Activated gamma-delta T cell treated with anti-CD3 and anti-CD28 coated beads, Interleukin-2, amount 50 U/mL, for 16 hours (primary cell): ENCODE data around the gene RECQL5.
"Not testable (repeated sequence)": the region's sequence is repeated elsewhere in the genome, so short reads cannot be mapped to it uniquely, and the experiment has no call there.

Experiments
- DNase-seq: peaks from one replicate; pipeline ENCODE4 v3.0.0-alpha.2; 2020; ENCODE audit warnings: low read depth

RECQL5 gene

DNA sequence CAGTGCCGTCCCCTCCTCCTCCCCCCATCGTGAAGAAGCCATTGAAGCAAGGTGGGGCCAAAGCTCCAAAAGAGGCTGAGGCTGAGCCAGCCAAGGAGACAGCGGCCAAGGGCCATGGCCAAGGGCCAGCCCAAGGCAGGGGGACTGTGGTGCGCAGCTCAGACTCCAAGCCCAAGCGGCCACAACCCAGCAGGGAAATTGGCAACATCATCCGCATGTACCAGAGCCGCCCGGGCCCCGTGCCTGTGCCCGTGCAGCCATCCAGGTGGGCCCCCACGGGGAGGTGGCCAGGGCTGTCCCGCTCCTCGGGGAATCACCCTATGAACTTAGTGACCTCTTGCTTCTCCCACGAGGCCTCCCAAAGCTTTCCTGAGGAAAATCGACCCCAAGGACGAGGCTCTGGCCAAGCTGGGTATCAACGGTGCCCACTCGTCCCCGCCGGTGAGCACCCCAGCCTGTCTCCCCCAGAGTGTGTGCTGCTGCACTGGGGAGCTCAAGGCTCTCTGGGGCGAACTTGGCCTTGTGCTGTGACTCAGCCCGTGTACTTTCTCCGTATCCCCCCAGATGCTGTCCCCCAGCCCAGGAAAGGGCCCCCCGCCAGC is 50.3 kb downstream of the RECQL5 start:
- no peak for DNase-seq

DNA sequence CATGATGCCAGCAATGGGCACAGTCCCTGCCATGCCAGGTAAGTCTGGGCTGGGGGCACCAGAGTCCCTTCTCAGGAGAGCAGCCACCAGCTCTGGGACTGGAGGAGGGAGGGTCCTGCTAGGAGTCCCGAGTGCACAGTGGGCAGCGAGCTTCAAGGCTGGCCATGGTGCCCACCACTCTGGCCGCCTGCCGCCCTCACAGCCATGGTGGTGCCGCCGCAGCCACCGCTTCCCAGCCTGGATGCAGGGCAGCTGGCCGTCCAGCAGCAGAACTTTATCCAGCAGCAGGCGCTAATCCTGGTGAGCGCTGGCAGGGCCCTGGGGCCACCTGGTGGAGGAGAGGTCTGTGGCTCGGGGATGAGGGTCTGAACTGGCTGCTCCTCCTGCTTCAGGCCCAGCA is 51.7 kb downstream of the RECQL5 start:
- no peak for DNase-seq

DNA sequence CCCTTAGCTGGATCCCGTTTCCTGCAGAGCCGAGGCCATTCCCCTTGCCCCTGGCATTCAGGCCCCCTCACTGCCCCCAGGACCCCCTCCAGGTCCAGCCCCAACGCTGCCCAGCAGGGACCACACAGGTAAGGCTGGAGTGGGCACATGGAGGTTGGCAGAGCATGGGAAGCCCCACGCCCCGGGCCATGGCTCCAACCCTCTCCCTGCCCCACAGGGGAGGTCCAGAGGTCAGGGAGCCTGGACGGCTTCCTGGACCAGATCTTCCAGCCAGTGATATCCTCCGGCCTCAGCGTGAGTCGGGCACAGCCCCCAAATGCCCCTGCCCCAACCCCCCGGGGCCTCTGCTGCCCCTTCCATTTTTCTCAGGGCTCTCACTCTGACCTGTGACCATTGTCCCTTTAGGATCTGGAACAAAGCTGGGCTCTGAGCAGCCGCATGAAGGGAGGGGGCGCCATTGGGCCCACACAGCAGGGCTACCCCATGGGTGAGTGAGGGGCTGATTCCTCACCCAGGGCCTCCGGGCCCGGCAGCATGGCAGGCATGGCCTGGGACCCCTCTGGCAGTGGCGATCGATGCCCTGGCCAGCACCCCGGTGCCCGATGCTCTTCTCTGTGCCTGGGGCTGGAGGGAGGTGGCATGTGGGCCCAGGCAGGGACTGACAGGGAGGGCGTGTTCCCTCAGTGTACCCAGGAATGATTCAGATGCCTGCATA is 52.2 kb downstream of the RECQL5 start:
- DNase-seq, result no peak

DNA sequence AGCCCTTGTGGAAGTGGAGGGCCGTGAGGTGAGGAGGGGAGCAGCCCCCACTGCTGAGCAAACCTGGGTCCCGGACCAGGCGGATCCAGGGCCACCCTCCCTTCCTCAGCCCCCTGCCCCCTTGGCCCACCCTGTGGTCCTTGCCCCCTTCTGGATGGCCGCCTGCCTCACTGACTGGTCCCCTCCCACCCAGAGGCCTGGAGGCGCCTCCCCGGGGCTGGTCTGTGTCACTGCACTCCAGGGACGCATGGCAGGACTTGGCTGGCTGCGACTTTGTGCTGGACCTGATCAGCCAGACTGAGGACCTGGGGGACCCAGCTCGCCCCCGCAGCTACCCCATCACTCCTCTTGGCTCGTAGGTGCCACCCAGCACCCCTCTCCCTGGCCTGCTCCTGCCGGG is 52.9 kb downstream of the RECQL5 start:
- DNase-seq, result no peak

DNA sequence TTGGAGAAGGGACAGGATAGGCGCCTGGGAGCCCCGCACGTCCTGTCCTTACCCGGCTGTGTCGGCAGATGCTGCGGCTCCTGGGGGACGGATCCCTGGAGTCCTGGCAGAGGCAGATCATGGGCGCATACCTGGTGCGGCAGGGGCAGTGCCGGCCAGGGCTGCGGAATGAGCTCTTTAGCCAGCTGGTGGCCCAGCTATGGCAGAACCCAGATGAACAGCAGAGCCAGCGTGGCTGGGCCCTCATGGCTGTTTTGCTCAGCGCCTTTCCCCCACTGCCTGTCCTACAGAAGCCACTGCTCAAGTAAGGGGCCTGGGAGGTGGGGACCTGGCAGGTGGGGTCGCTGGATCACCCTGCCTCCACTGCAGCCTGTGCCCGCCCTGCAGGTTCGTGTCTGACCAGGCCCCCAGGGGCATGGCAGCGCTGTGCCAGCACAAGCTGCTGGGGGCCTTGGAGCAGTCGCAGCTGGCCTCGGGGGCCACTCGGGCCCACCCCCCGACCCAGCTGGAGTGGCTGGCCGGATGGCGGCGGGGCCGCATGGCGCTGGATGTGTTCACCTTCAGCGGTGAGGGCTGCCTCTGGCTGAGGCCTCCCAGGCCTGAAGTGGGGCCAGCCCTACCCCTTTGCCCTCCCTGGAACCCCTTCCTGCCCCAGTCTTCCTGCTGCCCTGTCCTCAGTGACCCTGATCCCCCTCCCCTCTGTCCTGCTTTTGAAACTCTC is 53.9 kb downstream of the RECQL5 start:
- no peak for DNase-seq

DNA sequence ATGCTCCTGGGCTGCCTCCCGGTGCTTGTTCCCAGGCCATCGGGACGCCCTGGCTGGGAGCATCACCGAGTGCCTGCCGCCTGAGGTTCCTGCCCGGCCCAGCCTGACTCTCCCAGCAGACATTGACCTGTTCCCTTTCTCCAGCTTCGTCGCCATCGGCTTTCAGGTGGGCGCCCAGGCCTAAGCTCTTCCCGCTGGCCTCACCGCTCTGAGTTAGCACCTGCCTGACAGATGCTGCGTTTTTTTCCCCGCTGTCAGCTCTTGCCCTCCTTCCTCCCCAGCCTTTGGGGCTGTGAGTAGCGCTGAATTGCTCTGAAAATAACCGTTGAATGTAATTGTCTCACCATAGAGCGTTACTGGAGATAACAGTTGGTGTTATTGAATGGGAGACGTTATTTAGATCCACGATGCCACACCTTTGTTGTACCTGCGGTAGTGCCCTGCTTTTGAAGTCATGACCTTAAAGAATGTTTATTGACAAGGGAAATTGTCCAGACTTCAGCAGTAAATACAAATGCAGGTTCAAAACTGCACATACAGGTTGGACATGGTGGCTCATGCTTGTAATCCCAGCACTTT is 55.0 kb downstream of the RECQL5 start:
- DNase-seq, result no peak

DNA sequence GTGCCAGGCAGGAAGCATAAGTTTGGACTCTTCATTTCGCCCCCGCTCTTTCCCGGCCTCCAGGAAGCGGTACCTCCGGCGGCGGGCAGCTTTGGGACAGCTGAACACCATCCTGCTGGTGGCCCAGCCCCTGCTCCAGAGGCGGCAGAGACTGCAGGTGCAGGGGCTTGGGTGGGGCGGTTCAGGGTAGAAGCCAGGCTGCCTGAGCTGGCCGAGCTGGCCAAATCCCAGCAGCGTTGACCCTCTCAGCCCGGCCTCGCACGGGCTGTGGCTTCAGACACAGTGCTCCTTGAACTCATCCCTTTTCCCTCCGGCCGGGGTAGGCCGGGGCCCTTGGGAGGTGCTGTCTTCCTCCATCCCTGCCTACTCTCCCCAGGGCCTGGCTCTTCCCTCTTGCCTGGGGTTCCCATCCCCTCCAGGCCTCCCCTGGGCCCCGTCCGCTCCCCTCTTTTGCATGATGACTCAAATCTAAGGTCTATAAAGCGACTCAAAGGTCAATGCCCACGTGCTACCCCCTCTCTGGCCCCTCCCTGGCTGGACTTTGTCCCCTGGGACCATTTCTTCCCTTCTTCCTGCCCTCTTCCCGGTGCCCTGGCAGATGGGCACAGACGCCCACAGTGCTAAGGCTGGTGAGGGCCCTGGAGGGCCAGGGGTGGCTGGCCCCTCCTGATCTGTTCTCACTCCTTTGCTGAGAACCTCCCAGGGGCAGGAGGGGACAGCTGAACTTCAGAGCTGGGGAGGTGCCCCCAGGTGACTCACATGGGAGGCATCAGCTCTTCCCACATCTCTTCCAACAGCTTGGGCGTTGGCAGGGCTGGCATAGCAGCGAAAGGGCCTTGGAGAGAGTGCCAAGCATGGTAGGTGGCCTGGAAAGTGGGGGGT is 56.6 kb downstream of the RECQL5 start:
- no peak for DNase-seq

DNA sequence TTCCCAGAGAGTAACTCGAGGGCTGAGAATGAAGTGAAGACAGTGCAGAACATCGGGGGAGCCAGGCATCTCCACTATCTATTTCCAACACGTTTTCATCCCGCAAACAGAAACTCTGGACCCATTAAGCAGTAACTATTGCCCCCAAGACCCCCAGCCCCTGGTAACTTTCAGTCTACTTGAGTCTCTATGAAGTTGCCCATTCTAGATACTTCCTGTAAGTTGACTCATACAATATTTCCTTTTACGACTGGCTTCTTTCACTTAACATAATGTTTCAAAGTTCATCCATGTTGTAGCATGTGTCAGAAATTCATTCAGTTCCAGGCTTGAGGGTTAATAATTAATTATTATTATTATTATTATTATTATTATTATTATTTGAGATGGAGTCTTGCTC is 59.9 kb downstream of the RECQL5 start:
- DNase-seq, result no peak

DNA sequence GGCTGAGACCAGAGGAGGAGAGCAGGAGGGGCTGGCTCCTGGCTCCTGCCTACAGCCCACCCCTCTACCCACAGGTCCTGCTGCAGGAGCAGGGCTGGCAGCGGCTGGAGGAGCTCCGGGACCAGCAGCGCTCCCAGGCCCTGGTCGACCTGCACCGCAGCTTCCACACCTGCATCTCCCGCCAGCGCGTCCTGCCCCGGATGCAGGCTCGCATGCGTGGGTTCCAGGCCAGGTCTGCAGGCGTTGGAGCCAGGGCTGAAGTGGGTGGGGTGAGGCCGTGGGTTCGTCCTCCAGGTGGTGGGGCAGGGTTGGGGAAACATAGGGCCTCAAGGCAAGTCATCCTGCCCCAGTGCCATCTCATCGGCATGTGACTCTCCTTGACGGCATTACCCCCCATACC is 61.2 kb downstream of the RECQL5 start:
- no peak for DNase-seq

DNA sequence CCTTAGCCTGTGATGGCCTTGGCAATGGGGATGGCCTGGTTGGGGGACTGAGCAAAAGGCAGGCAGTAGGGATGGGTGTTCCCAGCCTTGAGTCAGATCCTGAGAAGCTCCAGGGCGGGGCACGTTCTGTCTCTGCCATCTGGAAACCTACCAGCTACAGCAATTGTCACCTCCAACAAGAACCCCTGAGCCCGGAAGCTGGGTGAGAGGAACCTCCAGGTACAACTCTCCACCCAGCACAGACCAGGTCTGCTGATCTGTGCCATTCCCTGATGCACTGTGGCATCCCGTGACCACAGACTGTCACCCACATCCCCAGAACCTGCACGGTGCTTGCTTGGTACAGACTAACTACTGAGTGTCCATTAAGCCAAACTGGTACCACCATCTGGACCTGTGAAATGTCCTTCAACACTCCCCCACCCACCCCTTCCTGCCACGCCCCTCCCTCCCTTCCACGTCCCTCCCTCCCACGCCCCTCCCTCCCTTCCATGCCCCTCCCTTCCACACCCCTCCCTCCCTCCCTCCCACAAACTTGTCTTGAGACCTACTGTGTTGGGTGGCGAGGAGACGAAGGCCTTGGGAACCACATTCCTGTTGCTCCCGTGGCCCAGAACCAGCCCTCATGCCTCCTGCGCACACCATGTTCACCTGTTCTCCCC is 62.8 kb downstream of the RECQL5 start:
- DNase-seq, result no peak

DNA sequence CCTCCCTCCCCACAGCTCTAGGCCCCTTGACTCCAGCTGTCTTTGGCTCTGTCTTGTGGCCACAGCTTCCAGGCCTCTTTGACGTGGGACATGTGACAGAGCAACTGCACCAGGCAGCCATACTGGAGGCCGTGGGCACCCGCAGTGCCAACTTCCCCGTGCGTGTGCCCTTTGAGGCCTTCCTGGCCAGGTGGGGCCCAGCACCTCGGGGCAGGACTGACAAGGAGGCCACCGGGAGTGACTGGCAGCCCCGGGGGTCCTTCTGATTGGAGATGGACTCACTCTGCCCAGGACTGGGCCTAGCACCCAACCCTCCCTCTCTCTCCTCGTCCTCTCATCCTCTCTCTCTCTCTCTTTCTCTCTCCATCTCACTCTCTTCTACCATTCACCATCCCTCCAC is 63.8 kb downstream of the RECQL5 start:
- no peak for DNase-seq

DNA sequence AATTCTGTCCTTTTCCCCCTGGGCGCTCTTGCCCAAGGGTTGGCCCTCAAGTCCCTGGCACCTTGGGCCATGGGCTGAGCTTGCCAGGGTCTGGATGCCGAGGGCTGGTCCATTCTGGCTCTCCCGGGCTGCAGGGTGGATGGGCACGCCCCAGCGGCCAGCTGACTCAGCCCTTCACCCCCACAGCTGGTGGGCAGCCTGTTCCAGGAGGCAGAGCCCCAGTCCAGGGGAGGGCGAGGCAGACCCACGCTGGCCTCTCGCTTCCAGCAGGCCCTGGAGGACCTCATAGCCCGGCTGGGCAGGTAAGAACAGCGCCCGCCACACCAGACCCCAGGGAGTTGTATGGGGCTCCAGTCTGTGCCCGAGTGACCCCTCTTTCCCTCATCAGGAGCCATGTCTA is 64.3 kb downstream of the RECQL5 start:
- no peak for DNase-seq

DNA sequence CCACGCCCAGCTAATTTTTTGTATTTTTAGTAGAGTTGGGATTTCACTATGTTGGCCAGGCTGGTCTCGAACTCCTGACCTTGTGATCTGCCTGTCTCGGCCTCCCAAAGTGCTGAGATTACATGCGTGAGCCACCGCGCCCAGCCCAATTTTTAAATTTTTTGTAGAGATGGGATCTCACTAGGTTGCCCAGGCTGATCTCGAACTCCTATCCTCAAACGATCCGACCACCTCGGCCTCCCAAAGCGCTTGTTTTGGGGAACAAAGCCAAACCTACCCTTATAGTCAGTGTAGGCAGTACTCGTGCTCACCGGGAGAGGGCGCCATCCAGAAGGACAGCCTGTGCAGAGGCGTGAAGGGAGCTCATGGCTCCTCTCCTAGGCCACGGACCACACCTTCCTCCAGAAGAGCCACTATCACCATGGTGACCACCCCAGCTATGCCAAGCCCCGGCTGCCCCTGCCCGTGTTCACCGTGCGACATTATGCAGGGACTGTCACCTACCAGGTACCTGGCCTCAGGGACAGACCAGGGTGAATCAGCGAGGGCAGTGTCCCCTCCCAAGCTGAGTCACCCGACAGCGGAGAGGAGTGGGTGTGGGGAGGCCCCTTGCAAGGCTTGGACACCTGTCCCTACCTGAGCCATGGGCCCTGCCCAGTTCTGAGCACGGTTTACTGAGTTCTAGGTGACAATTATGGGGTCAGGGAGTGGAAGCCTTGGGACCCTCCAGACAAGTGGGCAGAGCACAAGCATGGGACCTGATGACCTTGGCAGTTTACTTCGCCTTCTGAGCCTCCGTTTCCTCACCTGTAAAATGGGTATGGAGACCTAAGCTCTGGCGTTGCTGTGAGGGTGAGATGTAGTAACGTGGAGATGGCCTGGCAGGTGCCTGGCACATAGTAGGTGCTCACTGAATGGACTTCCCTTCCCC is 65.6 kb downstream of the RECQL5 start:
- DNase-seq, result peak; percentile 26

DNA sequence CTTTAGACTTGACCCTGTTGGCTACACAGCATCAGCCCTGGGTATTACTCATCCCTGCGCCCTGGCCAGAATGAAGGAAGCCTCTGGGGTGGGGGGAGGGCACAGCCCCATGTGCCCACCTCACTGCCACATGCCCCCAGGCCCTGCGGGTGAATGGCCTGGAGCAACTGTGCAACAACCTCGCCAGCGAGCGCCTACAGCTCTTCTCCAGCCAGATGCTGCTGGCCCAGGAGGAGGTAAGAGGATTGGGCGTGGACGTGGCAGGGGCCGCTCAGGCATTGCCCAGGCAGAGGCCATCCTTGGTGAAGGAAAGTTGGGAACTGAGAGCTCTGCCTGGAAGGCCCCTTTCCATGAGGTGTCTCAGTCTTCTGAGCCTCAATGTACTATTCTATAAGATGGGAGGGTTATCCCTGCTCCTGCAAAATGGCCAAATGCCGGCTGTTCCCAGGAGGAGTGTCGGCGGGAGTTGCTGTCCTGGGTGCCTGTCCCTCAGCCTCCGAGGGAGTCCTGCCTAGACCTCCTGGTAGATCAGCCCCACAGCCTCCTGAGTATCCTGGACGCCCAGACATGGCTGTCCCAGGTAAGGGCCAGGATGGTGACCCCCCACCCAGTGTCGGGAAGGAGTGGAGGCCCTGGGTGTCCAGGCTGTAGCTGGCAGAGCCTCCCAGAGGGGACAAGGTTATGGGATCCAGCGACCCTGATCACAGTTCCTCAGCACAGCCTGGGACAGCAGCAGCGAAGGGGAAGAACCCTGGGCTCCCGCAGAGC is 70.5 kb downstream of the RECQL5 start:
- DNase-seq, result no peak

DNA sequence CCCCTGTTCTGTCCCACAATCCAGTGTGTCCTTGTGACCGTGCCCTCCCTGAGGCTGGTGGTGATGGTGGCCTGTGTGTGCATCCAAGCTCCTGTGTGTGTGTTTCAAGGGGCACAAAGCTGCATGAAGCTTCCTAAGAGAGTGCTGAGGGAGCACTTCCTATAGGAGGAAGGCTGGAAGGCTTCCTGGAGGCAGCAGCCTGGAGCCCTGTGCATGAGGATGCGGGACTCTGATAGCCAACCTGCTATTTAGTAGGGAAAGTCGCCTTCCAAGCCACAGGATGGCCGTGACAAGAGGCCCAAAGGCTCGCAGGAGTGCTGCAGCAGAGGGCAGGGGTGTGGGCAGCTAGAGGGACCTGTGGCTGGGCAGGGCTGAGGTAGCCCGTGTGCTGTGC is 71.0 kb downstream of the RECQL5 start:
- no peak for DNase-seq

DNA sequence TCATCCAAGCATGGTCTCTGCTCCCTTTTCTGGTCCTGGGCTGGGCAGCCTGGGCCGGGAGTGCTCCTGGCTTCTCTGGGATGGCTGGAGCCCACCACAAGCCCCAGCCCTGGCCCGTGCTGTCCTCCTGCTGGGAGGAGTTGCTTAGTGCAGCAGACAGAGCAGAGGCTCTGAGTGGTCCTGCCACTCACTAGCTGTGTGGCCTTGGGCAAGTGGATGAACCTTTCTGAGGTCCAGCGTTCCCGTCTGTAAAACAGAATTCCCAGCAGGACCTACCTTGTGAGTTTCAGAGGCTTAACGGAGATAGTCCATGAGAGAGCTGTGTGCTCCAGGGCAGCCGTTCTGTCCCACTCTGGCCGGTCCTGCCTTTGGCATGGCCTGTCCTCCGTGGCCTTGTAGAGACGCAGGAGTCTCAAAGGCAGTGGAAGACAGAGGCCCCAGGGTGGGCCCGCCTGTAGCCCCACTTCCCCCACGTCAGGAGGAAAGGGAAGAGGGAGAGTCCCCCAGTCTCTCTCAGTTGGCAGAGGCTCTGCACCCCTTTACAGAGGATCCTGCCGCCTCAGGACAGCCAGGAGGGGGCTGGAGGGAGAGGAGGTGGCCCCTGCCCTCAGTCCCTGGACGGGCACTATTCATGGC is 71.6 kb downstream of the RECQL5 start:
- no peak for DNase-seq

DNA sequence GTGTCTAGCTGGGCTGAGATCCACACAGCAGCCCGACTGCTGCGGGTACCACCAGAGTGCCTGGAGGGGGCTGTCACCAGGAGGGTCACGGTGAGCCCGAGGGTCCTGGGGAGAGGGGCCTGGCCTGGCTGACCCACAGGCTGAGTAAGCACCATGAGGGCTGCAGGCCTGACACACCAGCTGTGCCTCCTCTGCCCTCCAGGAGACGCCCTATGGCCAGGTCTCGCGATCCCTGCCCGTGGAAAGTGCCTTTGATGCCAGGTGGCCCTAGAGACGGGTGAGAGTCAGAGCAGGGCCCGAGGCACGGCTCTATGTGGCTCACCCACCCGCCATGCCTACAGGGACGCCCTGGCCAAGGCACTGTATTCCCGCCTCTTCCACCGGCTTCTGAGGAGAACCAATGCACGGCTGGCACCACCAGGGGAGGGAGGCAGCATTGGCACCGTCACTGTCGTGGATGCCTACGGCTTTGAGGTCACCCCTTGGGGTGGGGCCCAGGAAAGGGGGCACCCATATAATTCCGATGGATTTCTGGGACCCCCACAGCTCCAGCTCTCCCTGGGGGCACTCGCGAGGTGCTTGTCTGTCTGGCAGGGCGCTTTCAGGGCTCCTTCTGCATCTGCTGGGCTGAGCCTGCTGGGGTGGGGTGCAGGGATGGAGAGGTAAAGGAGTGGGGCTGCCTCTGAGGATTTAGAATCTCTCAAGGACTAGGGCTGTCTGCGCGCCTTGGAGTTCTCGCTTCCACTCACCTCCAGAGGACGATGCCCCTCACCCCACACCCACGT is 72.3 kb downstream of the RECQL5 start:
- no peak for DNase-seq

DNA sequence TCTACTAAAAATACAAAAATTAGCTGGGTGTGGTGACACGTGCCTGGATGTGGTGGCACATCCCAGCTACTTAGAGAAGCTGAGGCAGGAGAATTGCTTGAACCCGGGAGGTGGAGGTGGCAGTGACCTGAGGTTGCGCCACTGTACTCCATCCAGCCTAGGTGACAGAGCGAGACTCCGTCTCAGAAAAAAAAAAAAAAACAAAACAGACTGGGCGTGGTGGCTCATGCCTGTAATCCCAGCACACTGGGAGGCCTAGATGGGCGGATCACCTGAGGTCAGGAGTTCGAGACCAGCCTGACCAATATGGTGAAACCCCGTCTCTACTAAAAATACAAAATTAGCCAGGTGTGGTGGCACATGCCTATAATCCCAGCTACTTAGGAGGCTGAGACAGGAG is 73.5 kb downstream of the RECQL5 start:
- not testable (repeated sequence) for DNase-seq
